T-cell (primary cell): ENCODE measurements around the gene SMCO4. TPM values are rescaled to one million over a fixed set of nuclear protein-coding genes. Genes with fewer than 3 reads are reported as not detected.

ENCODE experiments used
- ATAC-seq, 4 experiments: fragments of 200-7000 bp in 3 of 4; fragments of 150-1000 bp in 1 of 4; cut with Tn5 transposase; replicated peaks in 1 of 4; 1 replicate in 3 of 4; 2 replicates in 1 of 4; pipeline ENCODE4 v1.10.0; 2021; ENCODE audit warnings: moderate library complexity in 3 of 4, mild to moderate bottlenecking in 2 of 4, moderate number of reproducible peaks in 1 of 4
- CTCF ChIA-PET, 2 donors: fragments of 300-600 bp; sonication (Branson Sonifier 250); formaldehyde crosslinking; loops; one replicate each; lab custom pipeline; 2022; ENCODE audit warnings: antibody characterized with exemption in 2 of 2; lab: Charles Lee
- POLR2A ChIA-PET, 2 donors: fragments of 300-600 bp; sonication (Branson Sonifier 250); formaldehyde crosslinking; loops; one replicate each; lab custom pipeline; 2022; ENCODE audit warnings: antibody characterized with exemption in 2 of 2; lab: Charles Lee
- DNase-seq, 35 experiments: peaks; one replicate each; pipeline versions ENCODE4 v3.0.0 to v3.0.0-alpha.2; 2013 to 2023
- H3K27ac ChIP-seq: one replicate; pipeline ENCODE4 v1.5.1; 2013; ENCODE audit warnings: low read length
- H3K27me3 ChIP-seq, 2 experiments: replicated peaks in 1 of 2; 1 replicate in 1 of 2; 2 replicates in 1 of 2; pipeline versions ENCODE4 v1.6.1 to v1.7.0; 2013; ENCODE audit warnings: low read length in 1 of 2, mixed read lengths in 1 of 2; ENCODE audit not compliant: control insufficient read depth in 2 of 2, insufficient read depth in 2 of 2; ENCODE audit errors: extremely low read depth in 1 of 2
- H3K36me3 ChIP-seq, 2 donors: 1 replicate in 1 of 2; 2 replicates in 1 of 2; pipeline versions ENCODE4 v1.6.1 to v1.7.0; 2013; ENCODE audit warnings: low read length in 1 of 2; ENCODE audit not compliant: control insufficient read depth in 2 of 2, insufficient read depth in 1 of 2; ENCODE audit errors: extremely low read depth in 1 of 2
- H3K4me1 ChIP-seq, 2 experiments: 1 replicate in 1 of 2; 2 replicates in 1 of 2; pipeline versions ENCODE4 v1.6.1 to v1.7.0; 2013; ENCODE audit warnings: low read length in 2 of 2, mixed read lengths in 1 of 2; ENCODE audit not compliant: insufficient read depth in 2 of 2, control insufficient read depth in 1 of 2; ENCODE audit errors: extremely low read depth in 1 of 2
- H3K4me3 ChIP-seq, 2 donors: 1 replicate in 1 of 2; 2 replicates in 1 of 2; pipeline versions ENCODE4 v1.5.1 to v1.7.0; 2013; ENCODE audit warnings: mild to moderate bottlenecking in 2 of 2, low read length in 1 of 2, moderate library complexity in 1 of 2; ENCODE audit not compliant: control insufficient read depth in 1 of 2; ENCODE audit errors: extremely low read depth in 1 of 2
- H3K9me3 ChIP-seq: 2 replicates; pipeline ENCODE4 v1.7.0; 2013
- H3K27ac Mint-ChIP-seq, 2 donors: one replicate each; pipeline ENCODE4 v1.8.0; 2020 to 2021; ENCODE audit warnings: mild to moderate bottlenecking in 2 of 2, mixed read lengths in 2 of 2
- H3K27me3 Mint-ChIP-seq, 2 donors: one replicate each; pipeline ENCODE4 v1.8.0; 2021 to 2022; ENCODE audit warnings: mixed read lengths in 2 of 2
- H3K36me3 Mint-ChIP-seq: one replicate; pipeline ENCODE4 v1.8.0; 2021; ENCODE audit warnings: mixed read lengths
- H3K4me1 Mint-ChIP-seq, 3 donors: one replicate each; pipeline ENCODE4 v1.8.0; 2020 to 2022; ENCODE audit warnings: mixed read lengths in 3 of 3, mild to moderate bottlenecking in 1 of 3
- H3K4me3 Mint-ChIP-seq, 3 donors: one replicate each; pipeline ENCODE4 v1.8.0; 2020 to 2022; ENCODE audit warnings: mild to moderate bottlenecking in 3 of 3, mixed read lengths in 3 of 3, moderate library complexity in 3 of 3
- H3K9me3 Mint-ChIP-seq, 3 donors: one replicate each; pipeline ENCODE4 v1.8.0; 2020 to 2022; ENCODE audit warnings: mixed read lengths in 3 of 3
- WGBS: methylation state at CpG from one replicate; pipeline ENCODE4 v1.1.5; 2013; ENCODE audit warnings: missing lambda C conversion rate; ENCODE audit not compliant: insufficient coverage; 5-methylcytosine and 5-hydroxymethylcytosine counted together
- total RNA-seq, 35 experiments: library from RNA in 6 of 35; stranded (reverse) in 6 of 35; fragments of 120-200 nt in 1 of 35; gene quantifications; one replicate each; pipeline versions ENCODE4 v1.2.1 to v1.2.4 and lab custom pipeline; 2013 to 2026

SMCO4 gene
- total RNA-seq, 5 donors from 2014 or later (not counting 1 experiment from before 2014, with no cell fraction given), result 2.2 to 6.5 (median 4.7) TPM; not detected in 1

- H3K4me1 ChIP-seq, result no peaks in the 10 kb centered on the region
- no peaks in the 10 kb centered on the region for H3K4me1 Mint-ChIP-seq
- H3K27me3 ChIP-seq, result peaks cover 0 to 6% of the 10 kb centered on the region in 2 experiments
- peaks cover 6 to 9% of the 10 kb centered on the region in 2 donors for H3K27me3 Mint-ChIP-seq
- no peak overlapping the region for H3K27ac Mint-ChIP-seq
- no peak overlapping the region for H3K4me3 Mint-ChIP-seq
- no peaks in the 10 kb centered on the region for H3K36me3 ChIP-seq
- DNase-seq, result no peak
- POLR2A ChIA-PET, result no interaction called here
- H3K4me3 ChIP-seq, result no peak overlapping the region
- CTCF ChIA-PET, result no interaction called here
- no peaks in the 10 kb centered on the region for H3K9me3 ChIP-seq
- H3K9me3 Mint-ChIP-seq, result no peaks in the 10 kb centered on the region
- 83% methylated on average over 7 of the region's 7 CpGs for WGBS
- no peaks in the 10 kb centered on the region for H3K36me3 Mint-ChIP-seq
- H3K27ac ChIP-seq, result no peak overlapping the region
- no peak for ATAC-seq
These were observed 24.3 kb upstream of the SMCO4 start for GRCh38 chr11:93567401-93567895.

- ChIA-PET POLR2A (interaction anchor here in 1 of 2 donors (0.5 kb wide), 1 partner anchor 8 kb away, joined by 3 read pairs; no protein-coding TSS in a partner anchor), CTCF (no interaction called here)
- H3K27ac ChIP-seq, result no peak overlapping the region
- no peak overlapping the region for H3K4me3 ChIP-seq
- Mint-ChIP-seq H3K9me3 (no peaks in the 10 kb centered on the region), H3K27me3 (peaks cover 6 to 9% of the 10 kb centered on the region in 2 donors), H3K36me3 (no peaks in the 10 kb centered on the region), H3K27ac (no peak overlapping the region), H3K4me1 (peaks cover 0 to 6% (median 6%) of the 10 kb centered on the region in 3 donors), H3K4me3 (no peak overlapping the region)
- H3K36me3 ChIP-seq, result no peaks in the 10 kb centered on the region
- no peaks in the 10 kb centered on the region for H3K4me1 ChIP-seq
- H3K27me3 ChIP-seq, result peaks cover 0 to 6% of the 10 kb centered on the region in 2 experiments
- no peaks in the 10 kb centered on the region for H3K9me3 ChIP-seq
- WGBS, result no CpG with 5 or more reads among the region's 3 CpGs
- no peak for ATAC-seq
- DNase-seq, result no peak
These were observed 21.7 kb upstream of the SMCO4 start for GRCh38 chr11:93564895-93565294.

GRCh38 chr11:93563857-93564256 is 20.7 kb upstream of the SMCO4 start:
- no peak overlapping the region for H3K27ac Mint-ChIP-seq
- no peaks in the 10 kb centered on the region for H3K36me3 Mint-ChIP-seq
- no peaks in the 10 kb centered on the region for H3K9me3 Mint-ChIP-seq
- no peaks in the 10 kb centered on the region for H3K36me3 ChIP-seq
- ATAC-seq (no peak), DNase-seq (no peak)
- H3K4me1 Mint-ChIP-seq, result peaks cover 5 to 13% (median 11%) of the 10 kb centered on the region in 3 donors
- H3K27ac ChIP-seq, result no peak overlapping the region
- peaks cover 0 to 6% of the 10 kb centered on the region in 2 experiments for H3K27me3 ChIP-seq
- H3K27me3 Mint-ChIP-seq, result peaks cover 6 to 9% of the 10 kb centered on the region in 2 donors
- H3K4me3 Mint-ChIP-seq, result no peak overlapping the region
- H3K9me3 ChIP-seq, result no peaks in the 10 kb centered on the region
- CTCF ChIA-PET, result interaction anchor here in 1 of 2 donors (0.6 kb wide), 1 partner anchor 10 kb away, joined by 3 read pairs; no protein-coding TSS in a partner anchor
- H3K4me1 ChIP-seq, result no peaks in the 10 kb centered on the region
- no peak overlapping the region for H3K4me3 ChIP-seq
- POLR2A ChIA-PET, result no interaction called here

DNA sequence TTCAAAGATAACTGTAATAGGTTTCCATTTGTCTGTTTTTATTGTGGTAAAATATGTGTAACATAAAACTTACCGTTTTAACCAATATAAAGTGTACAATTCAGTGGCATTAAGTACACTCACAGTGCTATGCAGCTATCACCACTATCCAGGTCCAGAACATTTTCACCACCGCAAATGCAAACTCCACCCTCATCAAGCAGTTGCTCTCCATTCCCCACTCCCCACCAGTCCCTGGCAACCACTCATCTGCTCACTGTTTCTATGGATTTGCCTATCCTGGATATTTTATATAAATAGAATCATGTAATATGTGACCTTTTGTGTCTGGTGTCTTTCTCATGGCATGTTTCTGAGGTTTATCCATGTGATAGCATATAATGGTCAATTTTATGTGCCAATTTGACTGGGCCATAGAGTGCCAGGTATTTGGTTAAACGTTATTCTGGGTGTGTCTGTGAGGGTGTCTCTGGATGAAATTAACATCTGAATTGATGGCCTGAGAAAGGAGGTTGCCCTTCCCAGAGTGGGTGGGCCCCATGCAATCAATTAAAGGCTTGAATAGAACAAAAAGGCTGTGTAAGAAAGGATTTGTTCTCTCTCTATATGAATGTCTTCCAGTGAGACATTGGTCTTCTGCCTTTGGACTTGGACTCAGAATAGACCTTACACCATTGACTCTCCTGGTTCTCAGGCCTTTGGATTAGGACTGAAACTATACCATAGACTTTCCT is 17.2 kb upstream of the SMCO4 start:
- Mint-ChIP-seq H3K27ac (no peak overlapping the region), H3K4me1 (peaks cover 5 to 13% (median 11%) of the 10 kb centered on the region in 3 donors), H3K4me3 (no peak overlapping the region), H3K9me3 (no peaks in the 10 kb centered on the region), H3K36me3 (no peaks in the 10 kb centered on the region), H3K27me3 (peaks cover 8 to 16% of the 10 kb centered on the region in 2 donors)
- CTCF ChIA-PET, result no interaction called here
- H3K36me3 ChIP-seq, result no peaks in the 10 kb centered on the region
- H3K27ac ChIP-seq, result no peak overlapping the region
- WGBS, result 67% methylated on average over 1 of the region's 3 CpGs
- no peaks in the 10 kb centered on the region for H3K4me1 ChIP-seq
- POLR2A ChIA-PET, result no interaction called here
- DNase-seq (no peak), ATAC-seq (no peak)
- peaks cover 0 to 5% of the 10 kb centered on the region in 2 experiments for H3K27me3 ChIP-seq
- no peaks in the 10 kb centered on the region for H3K9me3 ChIP-seq
- no peak overlapping the region for H3K4me3 ChIP-seq

- H3K27ac Mint-ChIP-seq, result no peak overlapping the region
- H3K9me3 Mint-ChIP-seq, result no peaks in the 10 kb centered on the region
- Histone ChIP-seq H3K4me1 (no peaks in the 10 kb centered on the region), H3K9me3 (no peaks in the 10 kb centered on the region), H3K36me3 (no peaks in the 10 kb centered on the region), H3K27ac (no peak overlapping the region), H3K4me3 (no peak overlapping the region), H3K27me3 (peaks cover 0 to 11% of the 10 kb centered on the region in 2 experiments)
- peaks cover 5 to 13% (median 11%) of the 10 kb centered on the region in 3 donors for H3K4me1 Mint-ChIP-seq
- no peaks in the 10 kb centered on the region for H3K36me3 Mint-ChIP-seq
- ATAC-seq (no peak), DNase-seq (no peak)
- ChIA-PET CTCF (no interaction called here), POLR2A (no interaction called here)
- H3K27me3 Mint-ChIP-seq, result peaks cover 14 to 20% of the 10 kb centered on the region in 2 donors
- 61% methylated on average over 3 of the region's 3 CpGs for WGBS
- H3K4me3 Mint-ChIP-seq, result no peak overlapping the region
These were observed 16.5 kb upstream of the SMCO4 start for GRCh38 chr11:93559681-93560080.

- Histone ChIP-seq H3K9me3 (no peaks in the 10 kb centered on the region), H3K4me1 (no peaks in the 10 kb centered on the region), H3K27me3 (peaks cover 0 to 13% of the 10 kb centered on the region in 2 experiments), H3K4me3 (no peak overlapping the region), H3K27ac (no peak overlapping the region), H3K36me3 (no peaks in the 10 kb centered on the region)
- H3K4me1 Mint-ChIP-seq, result no peaks in the 10 kb centered on the region
- no peaks in the 10 kb centered on the region for H3K9me3 Mint-ChIP-seq
- peaks cover 30 to 32% of the 10 kb centered on the region in 2 donors for H3K27me3 Mint-ChIP-seq
- no peak overlapping the region for H3K4me3 Mint-ChIP-seq
- CTCF ChIA-PET, result no interaction called here
- no peaks in the 10 kb centered on the region for H3K36me3 Mint-ChIP-seq
- WGBS, result no CpG with 5 or more reads among the region's 1 CpG
- no peak for DNase-seq
- no peak for ATAC-seq
- H3K27ac Mint-ChIP-seq, result no peak overlapping the region
- POLR2A ChIA-PET, result no interaction called here
These were observed 9.7 kb upstream of the SMCO4 start for GRCh38 chr11:93552874-93553273.
